Gastrocnemius medialis (tissue), 4 donors: ENCODE results near the gene CMC2.

Experiments used
- POLR2A ChIP-seq, 2 donors: fragments of 450-650 bp; IDR thresholded peaks; one replicate each; pipeline ENCODE4 v1.6.1; 2017; ENCODE audit warnings: antibody characterized with exemption in 2 of 2, mild to moderate bottlenecking in 2 of 2, moderate library complexity in 2 of 2
- TF ChIP-seq, protein P1 (sequence below), 5 experiments: fragments of 450-650 bp in 3 of 5; fragments of 200-600 bp in 2 of 5; sonication (generic) in 2 of 5; IDR thresholded peaks in 4 of 5; conservative IDR thresholded peaks in 1 of 5; 1 replicate in 4 of 5; 2 replicates in 1 of 5; pipeline ENCODE4 v1.5.1; 2016 to 2019; ENCODE audit warnings: antibody characterized with exemption in 5 of 5, mild to moderate bottlenecking in 3 of 5, moderate library complexity in 3 of 5

DNA sequence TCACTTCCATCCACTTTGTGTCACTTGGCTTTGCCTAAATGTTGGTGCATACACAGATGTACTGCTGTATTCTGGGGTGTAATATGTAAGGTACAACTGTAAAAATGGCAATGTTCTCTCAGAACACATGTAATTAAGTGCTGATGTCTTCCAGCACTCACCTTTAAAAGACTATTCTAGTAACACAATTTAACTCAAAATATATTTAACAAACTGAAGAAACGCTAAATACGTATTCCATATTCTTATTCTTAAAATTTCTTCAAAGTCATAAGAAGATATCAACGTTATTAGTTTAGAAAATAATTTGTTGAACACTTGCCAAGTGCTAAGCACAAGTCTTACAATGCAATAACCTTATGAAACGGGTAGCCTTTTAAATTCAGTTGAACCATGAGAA is 3.6 kb downstream of the CMC2 start:
- TF ChIP-seq POLR2A (IDR thresholded peaks at IDR 0.05) = no peak
- TF ChIP-seq, protein P1, sequence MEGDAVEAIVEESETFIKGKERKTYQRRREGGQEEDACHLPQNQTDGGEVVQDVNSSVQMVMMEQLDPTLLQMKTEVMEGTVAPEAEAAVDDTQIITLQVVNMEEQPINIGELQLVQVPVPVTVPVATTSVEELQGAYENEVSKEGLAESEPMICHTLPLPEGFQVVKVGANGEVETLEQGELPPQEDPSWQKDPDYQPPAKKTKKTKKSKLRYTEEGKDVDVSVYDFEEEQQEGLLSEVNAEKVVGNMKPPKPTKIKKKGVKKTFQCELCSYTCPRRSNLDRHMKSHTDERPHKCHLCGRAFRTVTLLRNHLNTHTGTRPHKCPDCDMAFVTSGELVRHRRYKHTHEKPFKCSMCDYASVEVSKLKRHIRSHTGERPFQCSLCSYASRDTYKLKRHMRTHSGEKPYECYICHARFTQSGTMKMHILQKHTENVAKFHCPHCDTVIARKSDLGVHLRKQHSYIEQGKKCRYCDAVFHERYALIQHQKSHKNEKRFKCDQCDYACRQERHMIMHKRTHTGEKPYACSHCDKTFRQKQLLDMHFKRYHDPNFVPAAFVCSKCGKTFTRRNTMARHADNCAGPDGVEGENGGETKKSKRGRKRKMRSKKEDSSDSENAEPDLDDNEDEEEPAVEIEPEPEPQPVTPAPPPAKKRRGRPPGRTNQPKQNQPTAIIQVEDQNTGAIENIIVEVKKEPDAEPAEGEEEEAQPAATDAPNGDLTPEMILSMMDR (IDR thresholded peaks at IDR 0.05 in 4 of 5, conservative IDR thresholded peaks at IDR 0.05 in 1 of 5) = no peak
